CD14-positive monocyte (primary cell): ENCODE results near the gene TBX15. TPM values are rescaled to one million over a fixed set of nuclear protein-coding genes. Genes with fewer than 3 reads are reported as not detected.

Experiments used
- DNase-seq, 3 donors: peaks; one replicate each; pipeline ENCODE4 v3.0.0-alpha.2; 2011 to 2022
- H2AFZ ChIP-seq: 2 replicates; pipeline ENCODE4 v1.6.0; 2012; ENCODE audit warnings: mild to moderate bottlenecking, low read depth, low read length, inconsistent platforms; ENCODE audit not compliant: insufficient read depth, poor library complexity, severe bottlenecking
- H3K27ac ChIP-seq, 2 donors: 1 replicate in 1 of 2; 2 replicates in 1 of 2; pipeline ENCODE4 v1.5.1; 2012 to 2013; ENCODE audit warnings: low read length in 2 of 2, control low read depth in 1 of 2, inconsistent platforms in 1 of 2, low read depth in 1 of 2, mild to moderate bottlenecking in 1 of 2
- H3K27me3 ChIP-seq, 2 donors: one replicate each; pipeline versions ENCODE4 v1.6.0 to v1.6.1; 2011 to 2013; ENCODE audit warnings: low read length in 2 of 2; ENCODE audit not compliant: control insufficient read depth in 2 of 2, insufficient read depth in 2 of 2
- H3K36me3 ChIP-seq, 2 donors: replicated peaks in 1 of 2; 1 replicate in 1 of 2; 2 replicates in 1 of 2; pipeline versions ENCODE4 v1.5.1 to v1.6.1; 2012 to 2013; ENCODE audit warnings: low read length in 2 of 2, control low read depth in 1 of 2, inconsistent platforms in 1 of 2, mild to moderate bottlenecking in 1 of 2; ENCODE audit not compliant: insufficient read depth in 2 of 2, control insufficient read depth in 1 of 2
- H3K4me1 ChIP-seq, 2 donors: 1 replicate in 1 of 2; 2 replicates in 1 of 2; pipeline versions ENCODE4 v1.5.1 to v1.6.1; 2012 to 2013; ENCODE audit warnings: low read length in 2 of 2, control low read depth in 1 of 2, inconsistent platforms in 1 of 2, mild to moderate bottlenecking in 1 of 2, moderate library complexity in 1 of 2; ENCODE audit not compliant: insufficient read depth in 2 of 2, control insufficient read depth in 1 of 2
- H3K4me2 ChIP-seq: replicated peaks from 2 replicates; pipeline ENCODE3; 2012; ENCODE audit warnings: low read length, moderate library complexity, mild to moderate bottlenecking; ENCODE audit not compliant: poor library complexity, severe bottlenecking; ENCODE audit errors: extremely low read depth
- H3K4me3 ChIP-seq, 3 experiments: fragments of 200-600 bp in 1 of 3; sonication (generic) in 1 of 3; replicated peaks in 1 of 3; 1 replicate in 2 of 3; 2 replicates in 1 of 3; pipeline ENCODE4 v1.5.1; 2011 to 2013; ENCODE audit warnings: low read length in 3 of 3, mild to moderate bottlenecking in 3 of 3, control low read depth in 2 of 3, low read depth in 2 of 3, inconsistent platforms in 1 of 3, moderate library complexity in 1 of 3
- H3K79me2 ChIP-seq: 2 replicates; pipeline ENCODE4 v1.6.0; 2012; ENCODE audit warnings: mild to moderate bottlenecking, control low read depth, inconsistent platforms, low read length, moderate library complexity; ENCODE audit not compliant: insufficient read depth
- H3K9ac ChIP-seq: 2 replicates; pipeline ENCODE4 v1.6.0; 2017; ENCODE audit warnings: low read length, mild to moderate bottlenecking; ENCODE audit not compliant: insufficient read depth, poor library complexity, severe bottlenecking
- H3K9me3 ChIP-seq, 2 donors: replicated peaks in 1 of 2; 1 replicate in 1 of 2; 2 replicates in 1 of 2; pipeline versions ENCODE4 v1.5.1 to v1.6.1; 2012 to 2013; ENCODE audit warnings: low read length in 2 of 2, control low read depth in 1 of 2; ENCODE audit not compliant: control insufficient read depth in 1 of 2, insufficient read depth in 1 of 2
- H4K20me1 ChIP-seq: 2 replicates; pipeline ENCODE4 v1.6.0; 2012; ENCODE audit warnings: mild to moderate bottlenecking, low read length, control low read depth, moderate library complexity; ENCODE audit not compliant: insufficient read depth
- H3K27ac Mint-ChIP-seq, 7 donors: one replicate each; pipeline ENCODE4 v1.8.0; 2020; ENCODE audit warnings: mild to moderate bottlenecking in 7 of 7, mixed read lengths in 7 of 7, moderate library complexity in 6 of 7, inconsistent platforms in 2 of 7
- H3K27me3 Mint-ChIP-seq, 3 donors: one replicate each; pipeline ENCODE4 v1.8.0; 2021 to 2022; ENCODE audit warnings: low read depth in 3 of 3, mild to moderate bottlenecking in 3 of 3, mixed read lengths in 3 of 3, moderate library complexity in 3 of 3, inconsistent platforms in 1 of 3
- H3K36me3 Mint-ChIP-seq, 2 donors: one replicate each; pipeline ENCODE4 v1.8.0; 2020; ENCODE audit warnings: mixed read lengths in 2 of 2, inconsistent platforms in 1 of 2, mild to moderate bottlenecking in 1 of 2
- H3K4me1 Mint-ChIP-seq: one replicate; pipeline ENCODE4 v1.8.0; 2020; ENCODE audit warnings: mild to moderate bottlenecking, mixed read lengths
- H3K4me3 Mint-ChIP-seq, 2 donors: one replicate each; pipeline ENCODE4 v1.8.0; 2020; ENCODE audit warnings: mild to moderate bottlenecking in 2 of 2, mixed read lengths in 2 of 2, moderate library complexity in 1 of 2
- H3K9me3 Mint-ChIP-seq, 7 donors: one replicate each; pipeline ENCODE4 v1.8.0; 2020 to 2022; ENCODE audit warnings: mixed read lengths in 7 of 7, mild to moderate bottlenecking in 6 of 7, moderate library complexity in 6 of 7, inconsistent platforms in 2 of 7
- WGBS: methylation state at CpG from one replicate; pipeline ENCODE4 v1.1.5; 2013; ENCODE audit warnings: missing lambda C conversion rate; ENCODE audit not compliant: insufficient coverage; 5-methylcytosine and 5-hydroxymethylcytosine counted together
- intact Hi-C, 2 donors: fragments of 100-400 bp; cut with micrococcal nuclease; formaldehyde crosslinking; loops; one replicate each; pipeline versions ENCODE4 v1.15.0 to v1.15.1; 2023
- polyA plus RNA-seq, 3 donors: library from polyadenylated mRNA; depleted of rRNA in 1 of 3; unstranded in 2 of 3; stranded (reverse) in 1 of 3; fragments of 300-500 nt in 2 of 3; fragments of >200 nt in 1 of 3; fragmentation: Illumina TruSeq in 2 of 3; gene quantifications; 1 replicate in 2 of 3; 2 replicates in 1 of 3; pipeline ENCODE4 v1.2.3, GENCODE V29; 2012 to 2021
- TF ChIP-seq, protein P1 (sequence below): fragments of 200-600 bp; IDR thresholded peaks from one replicate; pipeline ENCODE4 v1.8.0; 2022; ENCODE audit warnings: antibody characterized with exemption, mild to moderate bottlenecking

The TBX15 gene
- polyA plus RNA-seq, 3 donors = not detected

GRCh38 chr1:118868387-118868786 lies 119.8 kb downstream of the TBX15 start:
- Histone ChIP-seq H3K4me2 (no peak overlapping the region), H2AFZ (no peak overlapping the region), H3K4me3 (no peak overlapping the region), H3K36me3 (no peaks in the 10 kb centered on the region), H3K9ac (no peak overlapping the region), H3K79me2 (no peaks in the 10 kb centered on the region), H3K27ac (no peak overlapping the region), H3K27me3 (no peaks in the 10 kb centered on the region), H3K9me3 (peaks cover 0 to 5% of the 10 kb centered on the region in 2 donors), H3K4me1 (no peaks in the 10 kb centered on the region), H4K20me1 (no peaks in the 10 kb centered on the region)
- intact Hi-C loops = no loop called here
- Mint-ChIP-seq H3K27me3 (peaks cover 0 to 2% (median 0%) of the 10 kb centered on the region in 3 donors), H3K9me3 (peaks cover 0 to 13% (median 4%) of the 10 kb centered on the region in 7 donors), H3K4me1 (no peaks in the 10 kb centered on the region), H3K36me3 (no peaks in the 10 kb centered on the region), H3K4me3 (no peak overlapping the region), H3K27ac (peak overlapping the region in 1 of 7 donors; percentile 65)
- WGBS = 100% methylated on average over 1 of the region's 2 CpGs
- TF ChIP-seq, protein P1, sequence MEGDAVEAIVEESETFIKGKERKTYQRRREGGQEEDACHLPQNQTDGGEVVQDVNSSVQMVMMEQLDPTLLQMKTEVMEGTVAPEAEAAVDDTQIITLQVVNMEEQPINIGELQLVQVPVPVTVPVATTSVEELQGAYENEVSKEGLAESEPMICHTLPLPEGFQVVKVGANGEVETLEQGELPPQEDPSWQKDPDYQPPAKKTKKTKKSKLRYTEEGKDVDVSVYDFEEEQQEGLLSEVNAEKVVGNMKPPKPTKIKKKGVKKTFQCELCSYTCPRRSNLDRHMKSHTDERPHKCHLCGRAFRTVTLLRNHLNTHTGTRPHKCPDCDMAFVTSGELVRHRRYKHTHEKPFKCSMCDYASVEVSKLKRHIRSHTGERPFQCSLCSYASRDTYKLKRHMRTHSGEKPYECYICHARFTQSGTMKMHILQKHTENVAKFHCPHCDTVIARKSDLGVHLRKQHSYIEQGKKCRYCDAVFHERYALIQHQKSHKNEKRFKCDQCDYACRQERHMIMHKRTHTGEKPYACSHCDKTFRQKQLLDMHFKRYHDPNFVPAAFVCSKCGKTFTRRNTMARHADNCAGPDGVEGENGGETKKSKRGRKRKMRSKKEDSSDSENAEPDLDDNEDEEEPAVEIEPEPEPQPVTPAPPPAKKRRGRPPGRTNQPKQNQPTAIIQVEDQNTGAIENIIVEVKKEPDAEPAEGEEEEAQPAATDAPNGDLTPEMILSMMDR = no peak
- DNase-seq = no peak

DNA sequence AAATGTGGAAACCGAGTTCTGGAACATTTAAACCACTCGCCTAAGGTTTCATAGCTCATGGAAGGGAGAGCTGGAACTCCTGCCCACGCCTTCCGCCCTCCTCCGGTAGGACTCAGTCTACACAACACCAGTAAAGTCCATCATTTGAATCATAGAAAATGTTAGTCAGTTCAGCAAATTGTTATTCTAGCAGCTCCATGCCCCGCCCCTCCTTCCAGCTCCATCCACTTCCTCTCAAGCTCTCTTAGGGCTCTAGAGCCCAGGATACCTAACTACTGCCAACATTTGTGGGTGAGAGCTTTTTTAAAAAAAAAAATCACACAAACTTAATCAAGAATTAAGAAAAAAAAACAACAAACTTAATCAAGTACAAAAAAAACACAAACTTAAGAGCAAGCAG lies 121.8 kb downstream of the TBX15 start:
- Mint-ChIP-seq H3K9me3 (peaks cover 0 to 10% (median 4%) of the 10 kb centered on the region in 7 donors), H3K36me3 (no peaks in the 10 kb centered on the region), H3K4me3 (no peak overlapping the region), H3K27me3 (peaks cover 0 to 2% (median 0%) of the 10 kb centered on the region in 3 donors), H3K4me1 (no peaks in the 10 kb centered on the region), H3K27ac (no peak overlapping the region)
- 96% methylated on average over 4 of the region's 6 CpGs for WGBS
- Histone ChIP-seq H3K79me2 (no peaks in the 10 kb centered on the region), H3K36me3 (no peaks in the 10 kb centered on the region), H3K4me3 (no peak overlapping the region), H4K20me1 (no peaks in the 10 kb centered on the region), H3K9ac (no peak overlapping the region), H3K4me1 (no peaks in the 10 kb centered on the region), H3K4me2 (no peak overlapping the region), H3K9me3 (peaks cover 0 to 5% of the 10 kb centered on the region in 2 donors), H2AFZ (no peak overlapping the region), H3K27ac (no peak overlapping the region), H3K27me3 (no peaks in the 10 kb centered on the region)
- DNase-seq = no peak
- TF ChIP-seq, protein P1 = no peak
- intact Hi-C loops = no loop called here
